ENCODE measurements around the gene AMFR. TPM values are rescaled to one million over a fixed set of nuclear protein-coding genes. Genes with fewer than 3 reads are reported as not detected.

The AMFR gene
- total and polyA plus RNA-seq, 4 donors: 122 to 239 (median 129) TPM

DNA sequence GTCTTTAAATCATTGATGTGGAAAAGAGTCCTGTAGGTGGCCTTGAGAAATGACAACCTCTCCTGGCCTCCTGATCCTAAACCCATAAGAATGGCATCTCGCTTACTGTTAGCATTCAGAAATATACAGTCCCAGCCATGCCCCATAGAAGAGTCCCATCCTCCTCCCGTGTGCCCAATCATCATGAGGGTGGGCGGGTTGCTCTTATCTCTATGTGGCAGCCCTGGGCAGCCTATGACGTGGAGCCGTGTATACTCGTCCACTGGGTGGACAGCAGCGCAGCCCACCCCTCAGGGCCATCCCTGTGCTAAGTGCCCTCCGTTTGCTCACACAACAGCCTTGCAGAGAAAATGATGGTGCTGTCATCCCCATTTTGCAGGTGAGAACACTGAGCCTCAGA is 105.3 kb downstream of the AMFR start:
- WGBS (ENCODE audit: insufficient coverage): 90% methylated on average over 7 of the region's 8 CpGs
- H3K9me3 ChIP-seq (ENCODE audit: control insufficient read depth, insufficient read depth, low read length): no peaks in the 10 kb centered on the region
- H3K27me3 ChIP-seq (ENCODE audit: control insufficient read depth, insufficient read depth, low read length): no peaks in the 10 kb centered on the region
- H3K4me1 ChIP-seq (ENCODE audit: control insufficient read depth, insufficient read depth, low read length): peaks cover 36% of the 10 kb centered on the region
- H3K36me3 ChIP-seq (ENCODE audit: control insufficient read depth, insufficient read depth, low read length): peaks cover 45% of the 10 kb centered on the region
- H3K4me3 ChIP-seq (ENCODE audit: low read depth, low read length): no peak overlapping the region
- DNase-seq (ENCODE audit: low read depth in 4 of 6, low spot score in 6 of 6): no peak
- H3K27ac ChIP-seq (ENCODE audit: low read depth, low read length): no peak overlapping the region

DNA sequence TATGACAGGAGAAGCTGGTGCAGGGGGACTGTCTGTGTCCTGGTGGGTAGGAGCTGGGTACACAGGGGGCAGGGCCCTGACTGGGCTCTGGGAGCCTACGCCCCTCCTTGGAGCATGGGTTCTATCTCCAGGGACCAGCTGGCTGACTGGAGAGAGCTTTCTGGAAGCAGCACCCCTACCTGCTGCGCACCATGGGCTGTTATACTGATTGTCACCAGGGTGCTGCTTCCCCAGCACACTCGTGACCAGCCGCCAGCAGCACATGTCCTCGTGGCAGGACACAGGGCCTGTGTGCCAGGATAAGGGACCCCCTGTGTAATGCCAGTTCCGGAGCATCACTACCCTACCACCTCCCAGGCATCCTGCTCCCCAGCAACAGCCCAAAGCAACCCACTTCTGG is 106.0 kb downstream of the AMFR start:
- H3K4me3 ChIP-seq (ENCODE audit: low read depth, low read length): no peak overlapping the region
- no peak for DNase-seq (ENCODE audit: low read depth in 4 of 6, low spot score in 6 of 6)
- WGBS (ENCODE audit: insufficient coverage): 69% methylated on average over 6 of the region's 6 CpGs
- H3K9me3 ChIP-seq (ENCODE audit: control insufficient read depth, insufficient read depth, low read length): no peaks in the 10 kb centered on the region
- H3K4me1 ChIP-seq (ENCODE audit: control insufficient read depth, insufficient read depth, low read length): peaks cover 43% of the 10 kb centered on the region
- no peak overlapping the region for H3K27ac ChIP-seq (ENCODE audit: low read depth, low read length)
- no peaks in the 10 kb centered on the region for H3K27me3 ChIP-seq (ENCODE audit: control insufficient read depth, insufficient read depth, low read length)
- peaks cover 44% of the 10 kb centered on the region for H3K36me3 ChIP-seq (ENCODE audit: control insufficient read depth, insufficient read depth, low read length)

DNA sequence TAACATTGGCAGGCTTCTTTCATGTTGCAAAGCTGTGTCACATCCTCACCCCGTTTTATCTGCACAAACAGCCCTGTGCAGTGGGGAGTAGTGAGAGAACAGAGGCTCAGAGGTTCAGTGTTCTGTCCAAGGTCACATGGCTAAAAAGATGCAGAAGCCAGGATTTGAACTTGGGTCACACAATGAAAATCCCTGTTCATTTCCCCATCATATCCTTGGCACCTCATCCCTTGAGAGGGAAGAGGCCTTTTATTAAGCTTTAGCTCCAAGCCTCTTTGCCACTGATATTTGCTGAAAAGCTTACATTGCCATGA is 106.6 kb downstream of the AMFR start:
- Histone ChIP-seq H3K4me1 (ENCODE audit: control insufficient read depth, insufficient read depth, low read length) (peaks cover 43% of the 10 kb centered on the region), H3K36me3 (ENCODE audit: control insufficient read depth, insufficient read depth, low read length) (peaks cover 42% of the 10 kb centered on the region), H3K27me3 (ENCODE audit: control insufficient read depth, insufficient read depth, low read length) (no peaks in the 10 kb centered on the region), H3K27ac (ENCODE audit: low read depth, low read length) (no peak overlapping the region), H3K4me3 (ENCODE audit: low read depth, low read length) (no peak overlapping the region), H3K9me3 (ENCODE audit: control insufficient read depth, insufficient read depth, low read length) (no peaks in the 10 kb centered on the region)
- no peak for DNase-seq (ENCODE audit: low read depth in 4 of 6, low spot score in 6 of 6)
- no CpG with 5 or more reads among the region's 1 CpG for WGBS (ENCODE audit: insufficient coverage)

DNA sequence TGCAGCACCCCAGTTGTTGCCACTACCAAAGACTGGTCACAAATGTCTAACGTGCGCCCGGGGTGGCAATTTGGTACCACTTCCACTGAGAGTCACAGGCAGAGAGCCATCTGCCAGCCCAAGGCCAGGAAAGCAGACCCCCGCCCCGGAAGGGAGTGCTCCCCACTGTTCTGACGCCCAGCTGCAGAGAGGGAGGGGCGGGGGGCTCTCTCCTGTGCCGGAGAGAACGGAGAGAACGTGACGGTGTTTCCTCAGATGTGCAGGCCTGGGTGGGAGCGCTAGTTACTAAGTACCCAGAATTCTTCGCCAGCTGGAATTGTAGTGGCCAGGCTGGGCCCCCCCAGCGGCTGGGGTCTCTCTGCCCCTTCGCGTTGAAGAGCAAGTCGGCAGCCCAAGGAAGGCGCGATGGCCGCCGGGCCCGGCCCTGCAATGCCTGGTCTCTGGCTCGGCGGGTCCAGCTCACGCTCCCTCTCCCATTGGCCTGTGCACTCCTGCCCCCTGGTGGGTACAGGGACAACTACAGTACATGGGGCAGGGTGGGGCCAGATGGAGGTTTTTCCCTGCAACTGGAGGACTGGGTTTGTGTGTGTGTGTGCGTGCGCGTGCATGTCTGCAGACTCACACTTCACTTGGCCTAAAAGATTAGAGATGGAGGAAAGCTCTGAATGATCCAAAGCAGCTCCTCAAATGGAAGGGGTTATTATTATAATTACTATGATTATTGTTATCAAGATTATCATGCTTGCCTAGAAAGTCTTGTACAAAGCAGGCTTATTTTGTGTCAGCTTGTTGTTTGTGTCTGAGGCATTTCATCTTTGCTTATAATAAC is 107.1 kb downstream of the AMFR start:
- Histone ChIP-seq H3K27me3 (ENCODE audit: control insufficient read depth, insufficient read depth, low read length) (no peaks in the 10 kb centered on the region), H3K36me3 (ENCODE audit: control insufficient read depth, insufficient read depth, low read length) (peaks cover 42% of the 10 kb centered on the region), H3K4me3 (ENCODE audit: low read depth, low read length) (peak overlapping the region; percentile 26), H3K9me3 (ENCODE audit: control insufficient read depth, insufficient read depth, low read length) (no peaks in the 10 kb centered on the region), H3K4me1 (ENCODE audit: control insufficient read depth, insufficient read depth, low read length) (peaks cover 43% of the 10 kb centered on the region), H3K27ac (ENCODE audit: low read depth, low read length) (no peak overlapping the region)
- peak in 5 of 6 donors; percentile 72 to 95 (median 81) for DNase-seq (ENCODE audit: low read depth in 4 of 6, low spot score in 6 of 6)
- 11% methylated on average over 28 of the region's 28 CpGs for WGBS (ENCODE audit: insufficient coverage)

DNA sequence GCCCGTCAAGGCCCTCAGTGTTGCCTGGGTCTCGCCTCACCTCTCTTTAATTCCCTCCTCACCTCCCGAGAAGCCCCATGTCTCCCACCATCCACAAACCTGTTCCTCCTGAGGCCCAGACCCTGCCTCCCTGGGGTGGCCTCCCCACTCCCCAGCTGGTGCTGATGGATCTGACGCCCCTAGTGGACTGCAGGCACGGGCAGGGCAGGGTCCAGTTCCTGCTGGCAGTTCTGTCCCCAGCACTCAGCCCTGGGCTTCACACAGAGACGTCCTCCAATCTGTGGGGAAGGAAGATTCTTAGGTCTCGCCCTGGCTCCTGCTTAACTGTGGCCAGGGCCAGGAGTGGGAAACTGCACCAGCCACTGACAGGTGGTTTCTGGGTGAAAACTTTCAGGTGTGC is 108.8 kb downstream of the AMFR start:
- H3K27ac ChIP-seq (ENCODE audit: low read depth, low read length): no peak overlapping the region
- H3K4me1 ChIP-seq (ENCODE audit: control insufficient read depth, insufficient read depth, low read length): peaks cover 52% of the 10 kb centered on the region
- no peak overlapping the region for H3K4me3 ChIP-seq (ENCODE audit: low read depth, low read length)
- H3K9me3 ChIP-seq (ENCODE audit: control insufficient read depth, insufficient read depth, low read length): no peaks in the 10 kb centered on the region
- no peak for DNase-seq (ENCODE audit: low read depth in 4 of 6, low spot score in 6 of 6)
- H3K36me3 ChIP-seq (ENCODE audit: control insufficient read depth, insufficient read depth, low read length): peaks cover 45% of the 10 kb centered on the region
- no peaks in the 10 kb centered on the region for H3K27me3 ChIP-seq (ENCODE audit: control insufficient read depth, insufficient read depth, low read length)
- 78% methylated on average over 7 of the region's 7 CpGs for WGBS (ENCODE audit: insufficient coverage)

DNA sequence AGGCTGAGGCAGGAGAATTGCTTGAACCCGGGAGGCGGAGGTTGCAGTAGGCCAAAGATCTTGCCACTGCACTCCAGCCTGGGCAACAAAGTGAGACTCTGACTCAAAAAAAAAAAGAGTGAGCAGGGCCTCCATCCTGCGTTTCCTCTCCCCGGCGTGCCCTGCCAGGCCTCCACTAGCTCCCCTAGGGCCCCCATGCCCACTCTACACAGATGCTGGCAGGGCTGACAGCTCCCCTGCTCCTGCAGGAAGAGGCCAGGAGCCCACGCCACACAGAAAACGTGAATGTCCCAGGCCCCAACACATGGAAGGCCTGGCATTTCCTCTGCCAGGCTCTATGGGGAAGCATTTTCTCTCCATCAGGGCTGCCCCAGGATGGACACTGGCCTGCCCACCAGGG is 109.4 kb downstream of the AMFR start:
- Histone ChIP-seq H3K27ac (ENCODE audit: low read depth, low read length) (no peak overlapping the region), H3K27me3 (ENCODE audit: control insufficient read depth, insufficient read depth, low read length) (no peaks in the 10 kb centered on the region), H3K4me1 (ENCODE audit: control insufficient read depth, insufficient read depth, low read length) (peaks cover 54% of the 10 kb centered on the region), H3K4me3 (ENCODE audit: low read depth, low read length) (no peak overlapping the region), H3K36me3 (ENCODE audit: control insufficient read depth, insufficient read depth, low read length) (peaks cover 42% of the 10 kb centered on the region), H3K9me3 (ENCODE audit: control insufficient read depth, insufficient read depth, low read length) (no peaks in the 10 kb centered on the region)
- WGBS (ENCODE audit: insufficient coverage): 86% methylated on average over 7 of the region's 7 CpGs
- DNase-seq (ENCODE audit: low read depth in 4 of 6, low spot score in 6 of 6): no peak

DNA sequence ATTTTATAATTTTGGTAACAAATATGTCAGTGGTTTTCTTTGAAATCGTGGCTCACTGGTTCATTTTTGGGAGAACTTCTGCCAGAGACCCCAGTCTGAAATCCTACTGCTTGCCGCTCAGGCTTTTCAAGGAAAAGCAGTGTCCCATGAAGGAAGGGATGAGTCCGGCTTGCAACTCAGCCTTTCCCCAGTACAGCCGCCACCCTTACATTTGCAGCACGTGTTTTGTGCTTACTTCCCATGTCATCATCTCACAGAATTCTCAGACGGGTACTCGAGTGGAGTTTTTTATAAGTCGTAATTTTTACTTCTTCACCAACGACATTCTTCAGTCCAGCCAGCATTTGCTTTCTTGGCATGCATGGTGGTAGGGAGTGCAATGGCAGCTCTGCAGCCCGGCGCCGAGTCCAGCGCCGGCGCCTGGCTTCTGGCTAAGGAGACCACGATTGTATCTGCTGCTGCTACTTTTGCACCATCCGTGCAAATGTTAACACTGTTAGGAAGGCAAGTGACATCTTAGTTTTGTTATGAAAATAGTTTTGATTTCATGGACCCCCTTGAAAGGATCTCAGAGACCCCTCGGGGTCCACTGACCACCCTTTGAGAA is 111.0 kb downstream of the AMFR start:
- Histone ChIP-seq H3K4me3 (ENCODE audit: low read depth, low read length) (no peak overlapping the region), H3K27me3 (ENCODE audit: control insufficient read depth, insufficient read depth, low read length) (no peaks in the 10 kb centered on the region), H3K4me1 (ENCODE audit: control insufficient read depth, insufficient read depth, low read length) (peaks cover 47% of the 10 kb centered on the region), H3K36me3 (ENCODE audit: control insufficient read depth, insufficient read depth, low read length) (peaks cover 33% of the 10 kb centered on the region), H3K9me3 (ENCODE audit: control insufficient read depth, insufficient read depth, low read length) (no peaks in the 10 kb centered on the region), H3K27ac (ENCODE audit: low read depth, low read length) (no peak overlapping the region)
- DNase-seq (ENCODE audit: low read depth in 4 of 6, low spot score in 6 of 6): no peak
- WGBS (ENCODE audit: insufficient coverage): 81% methylated on average over 11 of the region's 18 CpGs

DNA sequence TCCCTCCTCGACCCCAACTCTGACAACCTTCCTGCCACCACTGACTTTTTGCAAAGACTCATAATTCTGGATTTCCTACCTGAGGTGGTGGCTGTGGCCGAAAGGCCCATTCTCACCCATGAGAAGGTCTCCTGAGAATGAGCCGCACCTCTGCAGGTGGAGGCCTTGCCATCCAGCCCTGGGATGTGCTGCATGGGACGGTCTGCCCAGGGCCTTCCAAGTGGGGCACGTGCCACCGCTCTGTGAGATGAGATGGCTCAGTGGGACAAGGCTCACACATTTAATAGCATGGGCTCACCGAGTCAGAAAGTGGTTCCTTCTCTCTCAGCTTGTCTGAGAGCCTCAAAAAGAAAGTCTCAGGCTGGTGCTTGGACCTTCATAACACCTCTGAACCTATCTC is 112.8 kb downstream of the AMFR start:
- Histone ChIP-seq H3K4me3 (ENCODE audit: low read depth, low read length) (no peak overlapping the region), H3K27me3 (ENCODE audit: control insufficient read depth, insufficient read depth, low read length) (no peaks in the 10 kb centered on the region), H3K4me1 (ENCODE audit: control insufficient read depth, insufficient read depth, low read length) (peaks cover 50% of the 10 kb centered on the region), H3K9me3 (ENCODE audit: control insufficient read depth, insufficient read depth, low read length) (no peaks in the 10 kb centered on the region), H3K36me3 (ENCODE audit: control insufficient read depth, insufficient read depth, low read length) (peaks cover 40% of the 10 kb centered on the region), H3K27ac (ENCODE audit: low read depth, low read length) (no peak overlapping the region)
- DNase-seq (ENCODE audit: low read depth in 4 of 6, low spot score in 6 of 6): no peak
- over 99% methylated on average over 7 of the region's 7 CpGs for WGBS (ENCODE audit: insufficient coverage)

DNA sequence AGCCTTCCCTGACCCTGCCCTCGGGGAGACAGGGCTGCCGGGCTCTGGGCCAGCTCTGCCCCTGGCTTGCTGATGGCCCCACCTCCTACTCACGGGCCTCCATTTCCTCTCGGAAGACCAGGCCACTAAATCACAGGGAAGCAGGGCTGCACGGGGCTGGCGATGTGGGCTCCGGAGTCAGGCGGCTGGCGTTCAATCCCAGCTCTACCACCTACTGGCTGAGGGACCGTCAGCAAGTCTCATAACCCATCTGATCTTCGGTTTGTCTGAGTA is 113.4 kb downstream of the AMFR start:
- no peak overlapping the region for H3K4me3 ChIP-seq (ENCODE audit: low read depth, low read length)
- H3K4me1 ChIP-seq (ENCODE audit: control insufficient read depth, insufficient read depth, low read length): peaks cover 55% of the 10 kb centered on the region
- H3K27me3 ChIP-seq (ENCODE audit: control insufficient read depth, insufficient read depth, low read length): no peaks in the 10 kb centered on the region
- peaks cover 41% of the 10 kb centered on the region for H3K36me3 ChIP-seq (ENCODE audit: control insufficient read depth, insufficient read depth, low read length)
- WGBS (ENCODE audit: insufficient coverage): 24% methylated on average over 3 of the region's 11 CpGs
- no peaks in the 10 kb centered on the region for H3K9me3 ChIP-seq (ENCODE audit: control insufficient read depth, insufficient read depth, low read length)
- DNase-seq (ENCODE audit: low read depth in 4 of 6, low spot score in 6 of 6): no peak
- no peak overlapping the region for H3K27ac ChIP-seq (ENCODE audit: low read depth, low read length)
